ENCODE measurements around the gene NKPD1.
A peak's percentile ranks its signal among the peaks of the same experiment; 100 is the strongest.

Gene NKPD1

GRCh38 chr19:45160870-45161737 lies at the start of gene NKPD1:
NKPD1 (minus strand) TSS chr19:45160982; CDS start chr19:45160150, 832 bp downstream.
- DNase-seq (ENCODE audit: low read depth in 3 of 3) = no peak

DNA sequence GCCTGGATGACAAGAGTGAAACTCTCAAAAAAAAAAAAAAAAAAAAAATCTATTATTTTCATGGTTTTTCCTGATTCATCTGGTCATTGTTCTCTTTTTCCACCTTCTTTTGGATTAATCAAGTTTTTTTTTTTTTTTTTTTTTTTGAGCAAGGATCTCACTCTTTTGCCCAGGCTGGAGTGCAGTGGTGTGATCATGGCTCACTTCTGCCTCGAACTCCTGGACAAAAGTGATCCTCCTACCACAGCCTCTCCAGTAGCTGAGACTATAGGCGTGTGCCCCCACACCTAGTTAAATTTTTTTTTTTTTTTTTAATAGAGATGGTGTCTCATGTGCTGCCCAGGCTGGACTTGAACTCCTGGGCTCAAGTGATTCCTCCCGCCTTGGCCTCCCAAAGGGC lies 45.5 kb upstream of the NKPD1 start:
- no peak for DNase-seq (ENCODE audit: low read depth in 3 of 3)

- no peak for DNase-seq (ENCODE audit: low read depth in 3 of 3)
These were observed 45.0 kb upstream of the NKPD1 start for GRCh38 chr19:45205810-45206209.

DNA sequence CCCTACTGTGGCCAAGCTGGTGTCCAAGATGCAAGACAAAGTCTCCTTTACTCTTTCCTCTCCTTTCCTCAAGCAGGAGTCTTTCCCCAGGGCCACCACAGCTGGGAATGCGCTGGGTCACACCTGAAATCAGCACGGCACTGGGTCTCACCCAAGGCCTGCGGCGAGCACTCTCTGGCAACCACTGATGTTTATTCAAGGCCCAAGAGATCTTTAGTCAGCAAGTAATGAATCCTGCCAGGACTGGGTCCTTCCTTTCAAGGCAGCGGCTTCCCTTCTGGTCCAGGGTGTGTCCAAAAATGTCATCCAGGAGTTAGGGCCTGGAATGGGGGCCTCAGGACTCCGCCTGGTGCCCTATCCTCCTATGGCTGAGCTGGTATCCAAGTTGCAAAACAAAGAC lies 41.9 kb upstream of the NKPD1 start:
- DNase-seq (ENCODE audit: low read depth in 3 of 3) = no peak

DNA sequence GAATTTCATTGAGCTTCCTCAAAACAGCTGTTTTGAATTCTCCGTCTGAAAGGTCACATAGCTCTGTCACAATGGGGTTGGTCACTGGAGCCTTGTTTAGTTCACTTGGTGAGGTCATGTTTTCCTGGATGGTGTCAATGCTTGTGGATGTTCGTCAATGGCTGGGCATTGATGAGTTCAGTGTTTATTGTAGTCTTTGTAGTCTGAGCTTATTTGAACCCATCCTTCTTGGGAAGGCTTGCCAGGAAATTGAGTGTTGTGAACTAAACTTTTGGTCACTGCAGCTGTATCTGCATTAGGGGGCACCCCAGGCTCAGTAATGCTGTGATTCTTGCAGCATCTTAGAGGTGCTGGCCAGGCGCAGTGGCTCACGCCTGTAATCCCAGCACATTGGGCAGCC lies 39.8 kb upstream of the NKPD1 start:
- DNase-seq (ENCODE audit: low read depth in 3 of 3) = no peak

DNA sequence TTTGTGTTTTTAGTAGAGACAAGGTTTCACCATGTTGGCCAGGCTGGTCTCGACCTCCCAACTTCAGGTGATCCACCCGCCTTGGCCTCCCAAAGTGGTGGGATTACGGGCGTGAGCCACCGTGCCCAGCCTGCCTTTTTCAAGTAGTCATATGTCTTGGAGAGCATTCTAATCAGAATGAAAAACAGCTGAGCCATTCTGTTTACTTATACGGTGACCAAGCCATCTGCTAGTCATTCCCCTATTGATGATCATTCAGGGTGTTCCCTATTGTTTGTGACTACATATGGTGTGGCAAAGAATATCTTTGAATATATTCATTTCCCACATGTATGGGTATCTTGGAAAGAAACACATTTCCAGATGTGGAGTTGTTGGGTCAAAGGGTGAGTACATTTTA lies 35.0 kb upstream of the NKPD1 start:
- DNase-seq (ENCODE audit: low read depth in 3 of 3) = no peak

- no peak for DNase-seq (ENCODE audit: low read depth in 3 of 3)
These were observed 30.6 kb upstream of the NKPD1 start for GRCh38 chr19:45191375-45191774.

- no peak for DNase-seq (ENCODE audit: low read depth in 3 of 3)
These were observed 29.2 kb upstream of the NKPD1 start for GRCh38 chr19:45189971-45190370.

DNA sequence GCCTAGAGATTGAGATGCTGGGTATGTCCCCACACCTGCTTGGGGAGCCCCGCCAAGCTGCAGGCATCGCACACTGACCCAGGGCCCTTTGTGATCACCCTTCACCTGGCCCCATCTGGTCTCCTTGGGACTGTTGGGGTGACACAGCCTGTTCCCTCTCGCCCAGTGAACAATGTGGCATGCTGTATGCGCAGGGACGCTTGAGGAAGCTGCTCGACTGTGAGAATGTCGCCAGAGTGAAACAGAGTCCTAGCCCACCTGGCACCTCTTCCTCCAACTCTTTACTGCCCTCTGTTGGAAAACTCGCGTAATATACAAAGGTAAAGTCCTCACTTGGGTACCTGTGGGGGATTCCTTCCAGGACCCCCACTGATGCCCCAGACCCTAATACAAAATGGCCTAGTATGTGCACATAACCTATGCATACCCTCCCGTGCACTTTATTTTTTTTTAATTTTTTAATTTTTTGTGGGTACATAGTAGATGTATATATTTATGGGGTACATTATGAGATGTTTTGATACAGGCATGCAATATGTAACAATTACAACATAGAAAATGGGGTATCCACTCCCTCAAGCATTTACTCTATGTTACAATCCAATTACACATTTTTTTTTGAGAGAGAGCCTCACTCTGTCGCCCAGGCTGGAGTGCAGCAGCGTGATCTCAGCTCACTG lies 26.8 kb upstream of the NKPD1 start:
- DNase-seq (ENCODE audit: low read depth in 3 of 3) = no peak

DNA sequence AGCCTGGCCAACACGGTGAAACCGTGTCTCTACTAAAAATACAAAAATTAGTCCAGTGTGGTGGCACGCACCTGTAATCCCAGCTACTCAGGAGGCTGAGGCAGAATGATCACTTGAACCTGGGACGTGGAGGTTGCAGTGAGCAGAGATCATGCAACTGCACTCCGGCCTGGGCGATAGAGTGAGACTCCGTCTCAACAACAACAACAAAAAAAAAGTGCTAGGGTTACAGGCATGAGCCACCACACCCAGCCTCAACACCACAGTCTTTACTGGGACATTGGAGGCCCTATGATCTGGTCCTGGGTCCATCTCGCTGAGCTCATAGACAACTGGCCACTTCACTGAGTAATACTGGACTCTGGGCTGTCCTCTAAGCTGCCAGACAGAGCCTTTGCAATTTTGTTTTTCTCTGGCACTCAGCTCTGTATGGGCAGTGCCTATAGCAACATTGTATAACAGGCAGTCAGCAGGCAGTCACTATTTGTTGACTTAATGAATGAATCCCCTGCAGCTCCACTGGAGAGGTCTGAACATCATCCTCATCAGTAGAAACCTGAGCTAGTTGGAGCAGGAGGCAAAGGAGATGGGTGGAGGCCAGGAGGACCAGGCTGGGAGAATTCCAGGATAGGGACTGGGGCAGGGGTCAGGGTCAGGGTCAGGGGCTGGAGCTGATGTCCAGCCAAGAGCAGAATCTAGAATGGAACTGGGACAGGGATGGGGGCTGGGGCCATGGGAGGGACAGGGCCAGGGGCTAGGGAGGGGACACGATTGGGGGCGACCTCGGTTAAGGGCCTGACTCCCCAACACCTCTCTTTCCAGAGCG lies 25.9 kb upstream of the NKPD1 start:
- DNase-seq (ENCODE audit: low read depth in 3 of 3) = no peak

- no peak for DNase-seq (ENCODE audit: low read depth in 3 of 3)
These were observed 23.3 kb upstream of the NKPD1 start for GRCh38 chr19:45184115-45184514.

DNA sequence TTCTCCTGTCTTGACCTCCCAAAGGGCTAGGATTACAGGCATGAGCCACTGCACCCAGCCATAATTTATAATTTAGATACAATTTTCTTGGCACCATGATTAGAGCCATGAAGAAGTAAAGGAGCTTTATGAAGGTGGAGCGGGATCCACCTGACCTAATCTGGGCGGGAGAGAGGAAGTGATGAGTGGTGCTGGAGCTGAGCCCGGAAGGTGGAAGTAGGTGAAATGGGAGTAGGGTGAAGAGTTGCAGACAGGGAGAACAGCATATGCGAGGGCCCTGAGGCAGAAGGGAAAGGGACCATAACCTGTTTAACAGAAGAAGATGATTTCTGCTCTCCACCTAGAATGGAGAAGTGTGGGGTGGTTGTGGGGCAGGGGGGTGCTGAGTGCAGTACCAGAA lies 22.0 kb upstream of the NKPD1 start:
- no peak for DNase-seq (ENCODE audit: low read depth in 3 of 3)

DNA sequence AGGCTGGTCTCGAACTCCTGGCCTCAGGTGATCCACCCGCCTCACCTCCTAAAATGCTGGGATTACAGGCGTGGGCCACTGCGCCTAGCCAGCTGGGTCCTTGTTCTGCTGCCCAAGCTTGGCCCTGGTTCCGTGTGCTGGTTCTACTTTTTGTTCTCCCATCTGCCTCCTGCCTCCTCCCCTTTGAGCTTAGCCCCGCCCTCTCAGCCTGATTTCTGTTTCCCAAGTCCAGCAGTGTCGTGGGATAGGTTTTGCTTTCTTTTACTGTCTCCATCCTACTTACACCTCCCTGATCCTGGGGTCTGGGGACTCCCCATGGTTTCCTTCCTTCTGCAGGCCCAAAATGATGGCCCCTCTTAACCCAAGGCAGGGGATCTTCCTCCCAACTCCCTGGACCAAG lies 20.2 kb upstream of the NKPD1 start:
- DNase-seq (ENCODE audit: low read depth in 3 of 3) = no peak

DNA sequence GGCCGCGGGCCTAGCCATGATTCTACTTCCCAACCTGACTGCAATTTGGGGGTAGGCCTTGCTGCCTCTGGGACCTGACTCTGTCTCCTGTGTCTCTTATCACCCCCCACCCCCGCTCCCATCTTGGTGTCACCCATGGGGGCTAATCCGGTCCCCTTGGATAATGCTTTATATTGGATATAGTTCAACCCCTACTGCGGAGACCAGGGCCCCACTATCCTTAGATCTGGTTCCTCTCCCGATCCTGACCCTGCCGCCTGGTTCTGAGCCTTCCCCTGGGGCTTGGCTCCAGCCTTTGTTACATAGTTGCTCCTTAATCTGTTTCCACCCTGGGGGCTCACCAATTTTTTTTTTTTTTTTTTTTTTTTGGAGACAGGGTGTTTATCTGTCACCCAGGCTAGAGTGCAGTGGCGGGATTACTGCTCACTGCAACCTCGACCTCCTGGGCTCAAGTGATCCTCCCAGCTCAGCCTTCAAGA lies 19.1 kb upstream of the NKPD1 start:
- DNase-seq (ENCODE audit: low read depth in 3 of 3) = no peak

- peak in 1 of 3 experiments; percentile 34 for DNase-seq (ENCODE audit: low read depth in 3 of 3)
These were observed 18.5 kb upstream of the NKPD1 start for GRCh38 chr19:45179072-45179891.

- DNase-seq (ENCODE audit: low read depth in 3 of 3) = peak; percentile 99 to 100 (median 100)
These were observed 17.7 kb upstream of the NKPD1 start, which contains the start of gene BLOC1S3 for GRCh38 chr19:45178262-45179071. BLOC1S3 (plus strand) TSS chr19:45178784; CDS start chr19:45179297, 513 bp downstream.

DNA sequence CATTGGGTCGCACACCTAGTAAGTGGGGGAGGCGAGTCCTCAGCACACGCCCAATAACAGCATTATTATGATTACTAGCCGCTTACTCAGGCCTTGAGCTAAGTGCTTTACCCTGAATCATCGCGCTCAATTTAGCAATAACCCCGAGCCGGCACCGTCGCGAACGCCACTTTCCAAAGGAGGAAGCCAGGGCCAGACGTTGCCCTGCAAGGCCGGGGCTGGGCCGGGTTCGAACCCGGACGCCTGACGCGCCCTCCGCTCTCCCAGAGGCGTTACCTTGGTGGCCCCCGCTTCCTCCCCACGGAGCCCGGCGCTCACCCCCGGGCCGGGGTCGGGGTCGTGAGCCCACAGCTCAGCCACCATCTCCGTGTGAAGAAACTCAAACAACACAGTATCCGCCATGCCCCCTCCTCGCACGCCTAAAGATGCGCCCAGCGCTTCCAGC lies 17.1 kb upstream of the NKPD1 start, which contains the start of gene TRAPPC6A:
Gene TRAPPC6A (minus strand): TSS at position 421 of the 445 bp plus-strand sequence. CDS start 19 bp downstream, at position 402.
- DNase-seq (ENCODE audit: low read depth in 3 of 3) = peak in 1 of 3 experiments; percentile 22

- no peak for DNase-seq (ENCODE audit: low read depth in 3 of 3)
These were observed 14.9 kb upstream of the NKPD1 start for GRCh38 chr19:45175515-45176345.

- DNase-seq (ENCODE audit: low read depth in 3 of 3) = no peak
These were observed 13.0 kb upstream of the NKPD1 start for GRCh38 chr19:45173816-45174215.
